Gastroesophageal sphincter (tissue), 4 donors: ENCODE measurements around the gene HYKK. TPM values are rescaled to one million over a fixed set of nuclear protein-coding genes. Genes with fewer than 3 reads are reported as not detected.

Experiments
- ATAC-seq: fragments of 150-250 bp; one replicate; pipeline ENCODE4 v1.9.1; 2016; ENCODE audit warnings: mild to moderate bottlenecking, moderate library complexity
- H3K27ac ChIP-seq, 4 donors: fragments of 200-600 bp; sonication (generic) in 3 of 4; 1 replicate in 3 of 4; 2 replicates in 1 of 4; pipeline ENCODE4 v1.5.1; 2016 to 2019
- H3K27me3 ChIP-seq: fragments of 200-600 bp; sonication (generic); one replicate; pipeline ENCODE4 v1.5.1; 2019
- H3K36me3 ChIP-seq, 2 donors: fragments of 200-600 bp; sonication (generic); one replicate each; pipeline ENCODE4 v1.5.1; 2019; ENCODE audit warnings: control low read depth in 1 of 2
- H3K4me1 ChIP-seq, 3 donors: fragments of 200-600 bp; sonication (generic); 1 replicate in 2 of 3; 2 replicates in 1 of 3; pipeline ENCODE4 v1.5.1; 2016 to 2019; ENCODE audit warnings: control low read depth in 2 of 3
- H3K4me3 ChIP-seq, 2 donors: fragments of 200-600 bp; sonication (generic); one replicate each; pipeline ENCODE4 v1.5.1; 2019; ENCODE audit warnings: mild to moderate bottlenecking in 1 of 2, moderate library complexity in 1 of 2
- H3K9me3 ChIP-seq, 3 donors: fragments of 200-600 bp; sonication (generic); one replicate each; pipeline ENCODE4 v1.5.1; 2017 to 2019; ENCODE audit warnings: control low read depth in 2 of 3
- CTCF ChIP-seq, 4 experiments: fragments of 200-600 bp in 2 of 4; fragments of 450-650 bp in 2 of 4; sonication (generic) in 1 of 4; IDR thresholded peaks; one replicate each; pipeline ENCODE4 v1.5.1; 2017 to 2019; ENCODE audit warnings: antibody characterized with exemption in 4 of 4, mild to moderate bottlenecking in 2 of 4, moderate library complexity in 2 of 4
- EP300 ChIP-seq: sonication (generic); formaldehyde crosslinking; IDR thresholded peaks from one replicate; pipeline ENCODE4 v1.6.1; 2017; ENCODE audit warnings: antibody characterized with exemption, mild to moderate bottlenecking
- POLR2A ChIP-seq, 2 donors: fragments of 450-650 bp; IDR thresholded peaks; one replicate each; pipeline ENCODE4 v1.6.1; 2017; ENCODE audit warnings: antibody characterized with exemption in 2 of 2, mild to moderate bottlenecking in 2 of 2, moderate library complexity in 1 of 2
- POLR2AphosphoS5 ChIP-seq: sonication (generic); formaldehyde crosslinking; IDR thresholded peaks from one replicate; pipeline ENCODE4 v1.6.1; 2017; ENCODE audit warnings: antibody characterized with exemption
- WGBS, 2 donors: methylation state at CpG; one replicate each; pipeline ENCODE4 v1.1.5; 2018; ENCODE audit warnings: low coverage in 1 of 2; 5-methylcytosine and 5-hydroxymethylcytosine counted together
- total RNA-seq, 4 donors: library from RNA; depleted of rRNA; stranded (reverse); fragments of >200 nt; gene quantifications; one replicate each; pipeline ENCODE4 v1.1.0, GENCODE V29; 2016

The HYKK gene
- total RNA-seq, 4 donors from 2014 or later = 4.7 to 13.7 (median 5.7) TPM

DNA sequence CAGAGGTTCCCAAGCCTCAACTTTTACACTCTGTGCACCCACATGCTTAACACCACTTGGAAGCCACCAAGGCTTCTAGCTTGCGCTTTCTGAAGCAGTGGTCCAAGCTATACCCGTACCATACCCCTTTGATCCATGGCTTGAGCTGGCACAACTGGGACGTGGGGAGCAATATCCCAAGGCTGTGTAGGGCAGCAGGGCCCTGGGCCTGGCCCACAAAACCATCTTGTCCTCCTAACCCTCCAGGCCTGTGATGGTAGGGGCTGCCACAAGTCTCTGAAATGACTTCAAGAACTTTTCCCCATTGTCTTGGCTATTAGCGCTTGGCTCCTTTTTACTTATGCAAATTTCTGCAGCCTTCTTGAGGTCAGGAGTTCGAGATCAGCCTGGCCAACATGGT lies 16.9 kb downstream of the HYKK start:
- H3K4me1 ChIP-seq = no peaks in the 10 kb centered on the region
- peaks cover 0 to 20% of the 10 kb centered on the region in 2 donors for H3K36me3 ChIP-seq
- 80 to 100% methylated on average over 2 to 3 of the region's 5 CpGs for WGBS, 2 donors
- H3K4me3 ChIP-seq = no peak overlapping the region
- H3K27ac ChIP-seq = no peak overlapping the region
- no peak for ATAC-seq
- H3K9me3 ChIP-seq = no peaks in the 10 kb centered on the region
- H3K27me3 ChIP-seq = no peaks in the 10 kb centered on the region
- no peak for TF ChIP-seq EP300
- TF ChIP-seq POLR2AphosphoS5 = no peak
- TF ChIP-seq POLR2A (IDR thresholded peaks at IDR 0.05) = no peak
- no peak for TF ChIP-seq CTCF (IDR thresholded peaks at IDR 0.05)

DNA sequence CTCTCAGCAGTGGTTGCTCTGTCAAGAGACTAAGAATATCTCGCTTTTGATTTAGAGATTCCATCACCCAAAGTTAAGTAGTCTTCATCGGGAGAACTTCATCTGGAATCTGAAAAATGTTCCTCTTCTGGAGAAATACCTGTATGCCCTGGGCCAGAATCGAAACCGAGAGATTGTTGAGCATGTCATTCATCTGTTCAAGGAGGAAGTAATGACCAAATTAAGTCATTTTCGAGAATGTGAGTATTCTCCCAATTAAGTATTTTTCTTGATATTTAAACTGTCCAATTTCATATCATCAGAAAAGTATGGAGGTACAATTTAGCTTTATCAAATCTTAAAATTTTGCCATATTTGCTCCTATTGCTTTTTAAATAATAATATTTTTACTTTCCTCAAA lies 19.9 kb downstream of the HYKK start:
- WGBS, 2 donors = 84% methylated on average over 5 of the region's 5 CpGs
- Histone ChIP-seq H3K27ac (no peak overlapping the region), H3K9me3 (no peaks in the 10 kb centered on the region), H3K27me3 (no peaks in the 10 kb centered on the region), H3K36me3 (peaks cover 0 to 12% of the 10 kb centered on the region in 2 donors), H3K4me3 (no peak overlapping the region), H3K4me1 (no peaks in the 10 kb centered on the region)
- no peak for TF ChIP-seq POLR2AphosphoS5
- no peak for TF ChIP-seq POLR2A (IDR thresholded peaks at IDR 0.05)
- no peak for TF ChIP-seq EP300
- no peak for TF ChIP-seq CTCF (IDR thresholded peaks at IDR 0.05)
- ATAC-seq = no peak

DNA sequence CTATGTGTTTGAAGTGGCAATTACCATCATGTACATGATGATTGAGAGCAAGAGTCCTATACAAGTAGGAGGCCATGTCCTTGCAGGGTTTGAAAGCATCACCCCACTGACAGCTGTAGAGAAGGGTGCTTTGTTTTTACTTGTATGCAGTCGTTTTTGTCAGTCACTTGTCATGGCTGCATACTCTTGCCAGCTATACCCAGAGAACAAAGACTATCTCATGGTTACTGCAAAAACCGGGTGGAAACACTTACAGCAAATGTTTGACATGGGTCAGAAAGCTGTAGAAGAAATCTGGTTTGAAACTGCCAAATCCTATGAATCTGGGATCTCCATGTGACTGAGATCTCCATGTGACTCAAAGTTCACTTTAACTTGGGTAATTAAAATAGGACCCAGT lies 26.0 kb downstream of the HYKK start:
- no peak overlapping the region for H3K27ac ChIP-seq
- ATAC-seq = no peak
- no peak overlapping the region for H3K4me3 ChIP-seq
- 62 to 83% methylated on average over 1 to 2 of the region's 2 CpGs for WGBS, 2 donors
- H3K27me3 ChIP-seq = no peaks in the 10 kb centered on the region
- no peaks in the 10 kb centered on the region for H3K4me1 ChIP-seq
- no peaks in the 10 kb centered on the region for H3K9me3 ChIP-seq
- TF ChIP-seq POLR2AphosphoS5 (no peak), POLR2A (IDR thresholded peaks at IDR 0.05) (no peak), EP300 (no peak), CTCF (IDR thresholded peaks at IDR 0.05) (no peak)
- H3K36me3 ChIP-seq = peaks cover 0 to 6% of the 10 kb centered on the region in 2 donors

- TF ChIP-seq POLR2A (IDR thresholded peaks at IDR 0.05) (no peak), POLR2AphosphoS5 (no peak)
- no peak overlapping the region for H3K27ac ChIP-seq
- H3K9me3 ChIP-seq = no peaks in the 10 kb centered on the region
- no peak overlapping the region for H3K4me3 ChIP-seq
- 92 to 100% methylated on average over 1 of the region's 1 CpG for WGBS, 2 donors
- peaks cover 0 to 7% (median 0%) of the 10 kb centered on the region in 3 donors for H3K4me1 ChIP-seq
- no peak for ATAC-seq
- H3K36me3 ChIP-seq = no peaks in the 10 kb centered on the region
- no peaks in the 10 kb centered on the region for H3K27me3 ChIP-seq
Observed at GRCh38 chr15:78536134-78536533, 28.8 kb downstream of the HYKK start.

- no peak for ATAC-seq
- 57 to 70% methylated on average over 2 to 5 of the region's 5 CpGs for WGBS, 2 donors
- no peak overlapping the region for H3K4me3 ChIP-seq
- H3K36me3 ChIP-seq = peaks cover 0 to 4% of the 10 kb centered on the region in 2 donors
- peaks cover 6 to 19% (median 9%) of the 10 kb centered on the region in 3 donors for H3K4me1 ChIP-seq
- no peak overlapping the region for H3K27ac ChIP-seq
- no peaks in the 10 kb centered on the region for H3K9me3 ChIP-seq
- TF ChIP-seq POLR2A (IDR thresholded peaks at IDR 0.05) (no peak), EP300 (no peak), POLR2AphosphoS5 (no peak), CTCF (IDR thresholded peaks at IDR 0.05) (no peak)
- H3K27me3 ChIP-seq = no peaks in the 10 kb centered on the region
Observed at GRCh38 chr15:78537266-78537905, 30.0 kb downstream of the HYKK start.
